Mesendoderm (in vitro differentiated cells): ENCODE results near the gene MTA1.

Experiments
- DNase-seq: peaks from one replicate; pipeline ENCODE4 v3.0.0; 2013
- H2AK5ac ChIP-seq: 2 replicates; pipeline ENCODE4 v1.6.1; 2013; ENCODE audit warnings: low read length, inconsistent platforms
- H2BK120ac ChIP-seq: 2 replicates; pipeline ENCODE4 v1.6.1; 2013; ENCODE audit warnings: low read depth, mild to moderate bottlenecking, low read length, moderate library complexity, mixed read lengths
- H2BK15ac ChIP-seq: replicated peaks from 2 replicates; pipeline ENCODE4 v1.6.1; 2013; ENCODE audit warnings: low read depth, mild to moderate bottlenecking, moderate library complexity
- H2BK5ac ChIP-seq: 2 replicates; pipeline ENCODE4 v1.6.1; 2013; ENCODE audit warnings: low read length, inconsistent platforms
- H3K18ac ChIP-seq: 2 replicates; pipeline ENCODE4 v1.6.1; 2013; ENCODE audit warnings: mild to moderate bottlenecking, low read length, mixed read lengths
- H3K23ac ChIP-seq: one replicate; pipeline ENCODE4 v1.6.1; 2013; ENCODE audit warnings: low read length
- H3K27ac ChIP-seq: 2 replicates; pipeline ENCODE4 v1.5.1; 2013; ENCODE audit warnings: low read depth, mild to moderate bottlenecking, inconsistent platforms, low read length, moderate library complexity
- H3K27me3 ChIP-seq: 2 replicates; pipeline ENCODE4 v1.6.1; 2013; ENCODE audit warnings: low read length, control low read depth, mild to moderate bottlenecking, inconsistent platforms; ENCODE audit not compliant: insufficient read depth, poor library complexity
- H3K36me3 ChIP-seq: 2 replicates; pipeline ENCODE4 v1.6.1; 2013; ENCODE audit warnings: low read length, inconsistent platforms; ENCODE audit not compliant: control insufficient read depth, insufficient read depth
- H3K4ac ChIP-seq: one replicate; pipeline ENCODE4 v1.6.1; 2013; ENCODE audit warnings: low read depth, mild to moderate bottlenecking, low read length, moderate library complexity
- H3K4me1 ChIP-seq: 2 replicates; pipeline ENCODE4 v1.6.1; 2013; ENCODE audit warnings: low read depth, low read length, inconsistent platforms; ENCODE audit not compliant: control insufficient read depth
- H3K4me2 ChIP-seq: 2 replicates; pipeline ENCODE4 v1.6.1; 2013; ENCODE audit warnings: low read length
- H3K4me3 ChIP-seq: 2 replicates; pipeline ENCODE4 v1.5.1; 2013; ENCODE audit warnings: mild to moderate bottlenecking, low read length
- H3K56ac ChIP-seq: one replicate; pipeline ENCODE4 v1.6.1; 2013; ENCODE audit warnings: low read length
- H3K79me1 ChIP-seq: 2 replicates; pipeline ENCODE4 v1.6.1; 2013; ENCODE audit warnings: low read length, inconsistent platforms
- H3K79me2 ChIP-seq: 2 replicates; pipeline ENCODE4 v1.6.1; 2013; ENCODE audit warnings: mild to moderate bottlenecking, low read length; ENCODE audit not compliant: control insufficient read depth, insufficient read depth
- H3K9ac ChIP-seq: 2 replicates; pipeline ENCODE4 v1.6.1; 2013; ENCODE audit warnings: low read length, inconsistent platforms
- H4K5ac ChIP-seq: one replicate; pipeline ENCODE4 v1.6.1; 2013; ENCODE audit warnings: low read length
- H4K8ac ChIP-seq: one replicate; pipeline ENCODE4 v1.6.1; 2013; ENCODE audit warnings: low read depth, mild to moderate bottlenecking, control low read depth, low read length, moderate library complexity
- WGBS: extraction: QIAGEN DNeasy Blood & Tissue Kit; methylation state at CpG from one replicate; pipeline ENCODE4 v1.1.7; 2013; ENCODE audit warnings: low lambda C conversion rate, missing lambda C conversion rate; ENCODE audit not compliant: insufficient coverage; ENCODE audit errors: extremely low coverage; 5-methylcytosine and 5-hydroxymethylcytosine counted together

The MTA1 gene

DNA sequence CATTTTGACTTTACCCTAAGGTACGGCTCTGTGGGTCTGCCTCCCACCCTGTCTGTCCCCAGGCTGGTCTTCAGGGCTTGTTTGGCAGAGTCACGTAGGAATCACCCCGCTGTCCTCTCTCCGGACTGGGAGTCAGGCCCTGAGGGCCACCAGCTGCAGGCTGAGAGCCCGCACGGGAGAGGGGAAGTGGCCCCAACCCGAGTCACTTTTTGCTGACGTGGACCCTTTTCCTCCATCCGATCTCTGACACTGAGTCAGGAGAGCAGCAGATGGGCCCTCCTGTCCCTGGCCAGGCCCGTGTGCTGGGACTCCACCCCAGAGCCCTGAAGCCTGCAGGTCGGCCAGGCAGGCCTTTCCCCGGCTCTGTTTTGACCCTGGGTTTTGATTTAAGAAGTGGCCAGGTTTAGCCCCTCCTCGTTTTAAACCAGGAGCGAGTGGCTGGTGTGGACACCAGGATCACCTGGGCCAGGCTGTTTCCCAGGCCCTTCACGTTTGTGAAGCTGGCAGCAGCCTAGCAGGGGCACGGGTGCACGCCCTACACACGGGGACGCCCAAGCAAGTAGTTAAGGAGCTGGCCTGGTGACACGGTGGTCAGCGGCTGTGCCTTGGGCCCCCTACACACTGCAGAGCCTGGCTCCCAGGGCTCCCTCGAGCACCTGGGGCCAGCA is 33.8 kb upstream of the MTA1 start:
- no peak overlapping the region for H2BK120ac ChIP-seq
- H3K79me1 ChIP-seq: no peaks in the 10 kb centered on the region
- H3K27me3 ChIP-seq: no peaks in the 10 kb centered on the region
- H3K9ac ChIP-seq: no peak overlapping the region
- H3K36me3 ChIP-seq: no peaks in the 10 kb centered on the region
- no peak overlapping the region for H4K8ac ChIP-seq
- no peak overlapping the region for H3K4me3 ChIP-seq
- no peak overlapping the region for H3K4ac ChIP-seq
- H3K23ac ChIP-seq: no peak overlapping the region
- no peak overlapping the region for H4K5ac ChIP-seq
- no peak overlapping the region for H3K4me2 ChIP-seq
- H3K56ac ChIP-seq: no peak overlapping the region
- no peak overlapping the region for H2AK5ac ChIP-seq
- H3K4me1 ChIP-seq: no peaks in the 10 kb centered on the region
- DNase-seq: no peak
- no peaks in the 10 kb centered on the region for H3K79me2 ChIP-seq
- no peak overlapping the region for H3K18ac ChIP-seq
- no peak overlapping the region for H3K27ac ChIP-seq
- WGBS: no CpG with 5 or more reads among the region's 22 CpGs
- H2BK5ac ChIP-seq: no peak overlapping the region
- H2BK15ac ChIP-seq: no peak overlapping the region

DNA sequence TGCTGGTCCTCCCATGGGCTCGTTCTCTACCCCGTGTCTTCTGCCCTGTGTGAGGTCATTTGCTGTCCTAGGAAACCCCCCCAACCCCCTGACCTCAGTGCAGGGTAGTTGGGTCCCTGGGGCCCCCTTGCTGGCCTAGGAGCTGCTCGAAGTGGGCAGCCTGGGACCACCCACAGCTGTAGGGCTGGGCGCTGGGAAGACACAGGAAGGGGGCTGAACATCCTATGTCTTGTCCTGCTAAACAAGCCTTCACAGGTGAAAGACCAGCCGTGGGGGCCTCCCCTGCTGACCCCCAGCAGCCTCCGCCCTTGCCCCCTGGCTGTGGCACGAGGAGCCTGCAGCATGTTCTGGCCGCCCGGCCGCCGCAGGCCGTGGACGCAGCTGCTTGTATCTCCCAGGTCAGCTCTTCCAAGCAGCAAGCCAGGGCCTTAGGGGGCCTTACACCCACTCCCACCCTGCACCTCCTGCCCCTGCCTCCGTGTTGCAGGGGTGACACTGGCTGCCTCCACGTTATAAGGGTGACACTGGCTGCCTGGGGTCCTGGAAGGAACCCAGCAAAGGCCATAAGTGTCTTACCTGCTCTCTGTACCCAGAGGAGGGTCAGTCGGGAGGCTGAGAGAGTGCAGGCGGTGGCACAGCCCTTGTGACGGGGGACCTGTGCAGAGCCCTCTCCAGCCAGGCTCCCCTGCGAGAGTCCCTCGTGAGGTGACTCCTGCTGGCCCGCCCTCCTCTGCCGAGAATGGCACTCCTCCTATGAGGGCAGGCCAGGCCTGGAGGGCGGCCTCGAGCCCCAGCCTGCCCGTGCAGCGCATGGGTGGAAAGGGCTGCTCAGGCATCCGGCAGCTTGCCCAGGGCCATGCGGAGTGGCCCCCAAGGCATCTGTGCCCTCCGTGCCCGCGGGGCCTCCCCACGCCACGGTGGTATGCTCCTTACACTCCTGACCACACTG is 32.8 kb upstream of the MTA1 start:
- Histone ChIP-seq H2BK15ac (no peak overlapping the region), H3K9ac (no peak overlapping the region), H3K56ac (no peak overlapping the region), H3K79me2 (no peaks in the 10 kb centered on the region), H3K27me3 (no peaks in the 10 kb centered on the region), H4K5ac (no peak overlapping the region), H2BK5ac (no peak overlapping the region), H3K4me3 (no peak overlapping the region), H4K8ac (no peak overlapping the region), H2AK5ac (no peak overlapping the region), H2BK120ac (no peak overlapping the region), H3K4ac (no peak overlapping the region), H3K4me1 (no peaks in the 10 kb centered on the region), H3K18ac (no peak overlapping the region), H3K23ac (no peak overlapping the region), H3K36me3 (no peaks in the 10 kb centered on the region), H3K27ac (no peak overlapping the region), H3K4me2 (no peak overlapping the region), H3K79me1 (no peaks in the 10 kb centered on the region)
- WGBS: no CpG with 5 or more reads among the region's 33 CpGs
- no peak for DNase-seq

DNA sequence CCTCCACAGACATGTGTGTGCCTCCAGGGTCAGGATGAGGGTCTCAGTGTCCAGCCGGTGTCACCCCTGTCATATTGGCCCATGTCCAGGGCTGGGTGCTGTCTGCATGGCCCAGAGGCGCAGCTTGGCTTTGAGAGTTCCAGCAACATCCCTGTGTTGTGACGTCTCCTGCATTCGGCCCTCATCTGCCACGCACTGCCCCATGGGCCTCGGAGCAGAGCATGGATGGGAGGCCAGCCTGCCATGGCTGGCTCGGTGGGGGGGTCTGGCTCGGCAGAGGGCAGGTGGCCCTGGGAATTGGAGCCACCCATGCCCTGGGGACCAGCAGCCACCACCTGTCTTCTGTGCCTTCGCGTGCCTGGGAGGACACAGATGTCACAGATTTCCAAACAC is 32.1 kb upstream of the MTA1 start:
- Histone ChIP-seq H2BK5ac (no peak overlapping the region), H3K9ac (no peak overlapping the region), H3K18ac (no peak overlapping the region), H3K79me2 (no peaks in the 10 kb centered on the region), H2BK15ac (no peak overlapping the region), H4K5ac (no peak overlapping the region), H3K56ac (no peak overlapping the region), H3K23ac (no peak overlapping the region), H4K8ac (no peak overlapping the region), H3K4me1 (no peaks in the 10 kb centered on the region), H2AK5ac (no peak overlapping the region), H3K4me2 (no peak overlapping the region), H3K27ac (no peak overlapping the region), H3K4ac (no peak overlapping the region), H3K27me3 (no peaks in the 10 kb centered on the region), H3K4me3 (no peak overlapping the region), H3K36me3 (no peaks in the 10 kb centered on the region), H3K79me1 (no peaks in the 10 kb centered on the region), H2BK120ac (no peak overlapping the region)
- no CpG with 5 or more reads among the region's 10 CpGs for WGBS
- DNase-seq: no peak

DNA sequence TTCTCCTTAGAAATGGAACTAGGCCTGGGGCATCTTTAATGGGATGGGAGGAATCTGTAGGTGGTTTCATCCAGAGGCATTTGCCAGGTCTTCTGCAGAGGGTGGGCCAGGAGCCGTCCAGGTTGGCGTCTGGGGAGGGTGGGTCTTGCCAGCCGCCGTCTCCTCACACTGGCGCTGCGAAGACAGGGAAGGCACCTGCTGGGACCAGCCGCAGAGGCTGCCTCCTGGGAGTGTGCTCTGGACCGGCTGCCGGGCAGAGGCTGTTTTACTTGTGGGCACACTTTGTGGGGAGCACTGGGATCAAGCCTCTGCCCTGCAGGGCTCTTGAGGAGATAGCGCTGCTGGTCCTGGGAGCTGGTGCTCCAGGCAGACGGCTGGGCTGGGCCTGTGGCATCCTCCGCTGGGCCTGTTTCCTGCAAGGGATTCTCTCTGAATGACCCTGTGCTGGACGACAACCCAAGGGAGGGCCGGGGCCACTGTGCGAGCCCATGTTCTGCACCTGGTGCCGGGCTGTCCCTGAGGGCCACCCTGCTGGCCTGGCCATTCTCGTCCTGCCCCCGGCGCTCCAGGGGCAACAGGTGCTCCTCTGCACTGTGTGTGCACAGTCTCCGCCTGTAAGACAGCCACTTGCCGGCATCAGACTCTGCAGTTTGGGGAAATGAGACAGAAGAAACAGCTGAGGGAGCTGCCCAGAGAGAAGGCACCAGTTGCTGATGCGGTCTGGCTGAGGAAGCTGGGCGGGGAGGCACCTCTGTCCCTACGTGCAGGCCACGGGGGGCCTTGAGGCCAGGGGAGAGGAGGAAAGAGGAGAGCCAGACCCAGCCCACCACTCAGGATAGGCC is 31.3 kb upstream of the MTA1 start:
- H3K4me2 ChIP-seq: no peak overlapping the region
- H3K4me3 ChIP-seq: no peak overlapping the region
- H2BK120ac ChIP-seq: no peak overlapping the region
- no peak overlapping the region for H3K4ac ChIP-seq
- H3K23ac ChIP-seq: no peak overlapping the region
- H3K27me3 ChIP-seq: no peaks in the 10 kb centered on the region
- no peaks in the 10 kb centered on the region for H3K4me1 ChIP-seq
- H3K18ac ChIP-seq: no peak overlapping the region
- no peak overlapping the region for H2AK5ac ChIP-seq
- H3K36me3 ChIP-seq: no peaks in the 10 kb centered on the region
- no CpG with 5 or more reads among the region's 25 CpGs for WGBS
- no peak overlapping the region for H3K9ac ChIP-seq
- H3K56ac ChIP-seq: no peak overlapping the region
- H3K79me2 ChIP-seq: no peaks in the 10 kb centered on the region
- no peaks in the 10 kb centered on the region for H3K79me1 ChIP-seq
- no peak overlapping the region for H4K5ac ChIP-seq
- H3K27ac ChIP-seq: no peak overlapping the region
- DNase-seq: no peak
- no peak overlapping the region for H2BK5ac ChIP-seq
- H2BK15ac ChIP-seq: no peak overlapping the region
- no peak overlapping the region for H4K8ac ChIP-seq

DNA sequence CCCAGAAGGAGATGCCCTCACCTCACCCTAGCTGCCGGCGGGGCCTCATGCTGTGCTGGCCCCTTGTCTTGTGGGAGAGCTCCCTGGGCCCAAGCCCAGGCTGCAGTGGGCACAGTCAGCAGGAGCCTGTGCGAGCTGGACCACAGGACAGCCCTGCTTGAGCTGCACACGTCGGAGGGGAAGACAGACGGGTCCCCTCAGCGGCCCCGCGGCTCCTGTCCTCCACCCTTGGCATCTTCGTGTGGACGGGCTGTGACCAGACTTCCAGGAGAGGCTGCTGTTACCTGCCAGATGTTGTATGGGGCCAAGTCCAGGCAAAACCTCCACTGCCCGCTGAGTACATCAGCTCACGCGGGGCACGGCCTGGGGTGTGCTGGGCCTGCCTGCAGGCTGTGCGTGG is 30.7 kb upstream of the MTA1 start:
- Histone ChIP-seq H3K4me1 (no peaks in the 10 kb centered on the region), H3K4ac (no peak overlapping the region)

More for the DNA sequence above, 30.7 kb upstream of the MTA1 start:
- Histone ChIP-seq H3K56ac (no peak overlapping the region), H3K23ac (no peak overlapping the region), H3K79me2 (no peaks in the 10 kb centered on the region), H3K4me2 (no peak overlapping the region), H3K18ac (no peak overlapping the region), H3K27me3 (no peaks in the 10 kb centered on the region), H2BK120ac (no peak overlapping the region), H4K5ac (no peak overlapping the region), H2BK15ac (no peak overlapping the region), H4K8ac (no peak overlapping the region), H3K79me1 (no peaks in the 10 kb centered on the region), H2BK5ac (no peak overlapping the region), H3K4me3 (no peak overlapping the region), H2AK5ac (no peak overlapping the region), H3K9ac (no peak overlapping the region), H3K27ac (no peak overlapping the region), H3K36me3 (no peaks in the 10 kb centered on the region)
- DNase-seq: no peak
- no CpG with 5 or more reads among the region's 16 CpGs for WGBS
